Liver (tissue), 9 donors: ENCODE results near the gene DMC1. TPM values are rescaled to one million over a fixed set of nuclear protein-coding genes. Genes with fewer than 3 reads are reported as not detected.

Experiments
- DNase-seq: peaks from one replicate; pipeline ENCODE4 v3.0.0-alpha.2; 2017; ENCODE audit warnings: low spot score
- H3K27ac ChIP-seq, 2 donors: one replicate each; pipeline ENCODE4 v1.7.0; 2013; ENCODE audit warnings: inconsistent platforms in 2 of 2, low read length in 2 of 2, control low read depth in 1 of 2, low read depth in 1 of 2, mild to moderate bottlenecking in 1 of 2
- H3K27me3 ChIP-seq, 4 donors: one replicate each; pipeline versions ENCODE4 v1.6.1 to v1.7.0; 2013; ENCODE audit warnings: low read length in 3 of 4, inconsistent platforms in 1 of 4, mild to moderate bottlenecking in 1 of 4, moderate library complexity in 1 of 4; ENCODE audit not compliant: control insufficient read depth in 4 of 4, insufficient read depth in 4 of 4
- H3K36me3 ChIP-seq, 4 donors: one replicate each; pipeline versions ENCODE4 v1.6.1 to v1.7.0; 2013; ENCODE audit warnings: low read length in 3 of 4, mild to moderate bottlenecking in 3 of 4, low read depth in 1 of 4, moderate library complexity in 1 of 4; ENCODE audit not compliant: control insufficient read depth in 4 of 4, insufficient read depth in 3 of 4
- H3K4me1 ChIP-seq, 4 donors: one replicate each; pipeline versions ENCODE4 v1.6.1 to v1.7.0; 2013; ENCODE audit warnings: low read length in 3 of 4, mild to moderate bottlenecking in 3 of 4, moderate library complexity in 1 of 4; ENCODE audit not compliant: control insufficient read depth in 4 of 4, insufficient read depth in 4 of 4
- H3K4me3 ChIP-seq, 3 donors: one replicate each; pipeline versions ENCODE4 v1.6.1 to v1.7.0; 2013; ENCODE audit warnings: low read length in 3 of 3, control low read depth in 1 of 3, low read depth in 1 of 3, mild to moderate bottlenecking in 1 of 3
- H3K9ac ChIP-seq, 2 donors: one replicate each; pipeline ENCODE4 v1.7.0; 2013; ENCODE audit warnings: low read length in 2 of 2, mild to moderate bottlenecking in 2 of 2, moderate library complexity in 2 of 2, control low read depth in 1 of 2, low read depth in 1 of 2
- H3K9me3 ChIP-seq, 4 donors: one replicate each; pipeline versions ENCODE4 v1.6.1 to v1.7.0; 2013; ENCODE audit warnings: low read length in 3 of 4; ENCODE audit not compliant: control insufficient read depth in 4 of 4
- EGR1 ChIP-seq, 2 donors: IDR thresholded peaks; 2 replicates each; pipeline ENCODE4 v1.6.1; 2016 to 2018; ENCODE audit warnings: antibody characterized with exemption in 2 of 2, low read depth in 2 of 2
- FOXA1 ChIP-seq: IDR thresholded peaks from 2 replicates; pipeline ENCODE4 v1.6.1; 2016; ENCODE audit warnings: antibody characterized with exemption
- FOXA2 ChIP-seq: IDR thresholded peaks from 2 replicates; pipeline ENCODE4 v1.6.1; 2016; ENCODE audit warnings: antibody characterized with exemption
- GABPA ChIP-seq, 2 donors: IDR thresholded peaks in 1 of 2; conservative IDR thresholded peaks in 1 of 2; 2 replicates each; pipeline ENCODE4 v1.6.1; 2016; ENCODE audit warnings: antibody characterized with exemption in 2 of 2, mild to moderate bottlenecking in 1 of 2, moderate library complexity in 1 of 2
- HNF4A ChIP-seq, 2 donors: conservative IDR thresholded peaks; 2 replicates each; pipeline ENCODE4 v1.6.1; 2016; ENCODE audit warnings: antibody characterized with exemption in 2 of 2, mild to moderate bottlenecking in 2 of 2
- HNF4G ChIP-seq: IDR thresholded peaks from 2 replicates; pipeline ENCODE4 v1.6.1; 2016; ENCODE audit warnings: antibody characterized with exemption
- JUND ChIP-seq, 2 donors: IDR thresholded peaks; 2 replicates each; pipeline ENCODE4 v1.6.1; 2016; ENCODE audit warnings: antibody characterized with exemption in 2 of 2
- NR2F2 ChIP-seq: IDR thresholded peaks from 2 replicates; pipeline ENCODE4 v1.6.1; 2016; ENCODE audit warnings: antibody characterized with exemption
- RAD21 ChIP-seq, 2 donors: IDR thresholded peaks; 2 replicates each; pipeline ENCODE4 v1.6.1; 2016; ENCODE audit warnings: antibody characterized with exemption in 2 of 2, mild to moderate bottlenecking in 2 of 2
- REST ChIP-seq: IDR thresholded peaks from 2 replicates; pipeline ENCODE4 v1.6.1; 2016; ENCODE audit warnings: antibody characterized with exemption, mild to moderate bottlenecking
- RXRA ChIP-seq, 2 donors: IDR thresholded peaks; 2 replicates each; pipeline ENCODE4 v1.6.1; 2017 to 2018; ENCODE audit warnings: antibody characterized with exemption in 2 of 2, mild to moderate bottlenecking in 1 of 2
- SP1 ChIP-seq: IDR thresholded peaks from 2 replicates; pipeline ENCODE4 v1.6.1; 2018; ENCODE audit warnings: antibody characterized with exemption, mild to moderate bottlenecking
- TAF1 ChIP-seq: conservative IDR thresholded peaks from 2 replicates; pipeline ENCODE4 v1.6.1; 2016; ENCODE audit warnings: antibody characterized with exemption, mild to moderate bottlenecking
- YY1 ChIP-seq: IDR thresholded peaks from 2 replicates; pipeline ENCODE4 v1.6.1; 2016; ENCODE audit warnings: antibody characterized with exemption, mild to moderate bottlenecking
- ZBTB33 ChIP-seq: IDR thresholded peaks from 2 replicates; pipeline ENCODE4 v1.6.1; 2016; ENCODE audit warnings: antibody characterized with exemption
- WGBS: extraction: QIAGEN DNeasy Blood & Tissue Kit; methylation state at CpG from one replicate; pipeline ENCODE4 v1.1.7; 2013; 5-methylcytosine and 5-hydroxymethylcytosine counted together
- polyA plus RNA-seq, 2 donors: library from polyadenylated mRNA; stranded (reverse) in 1 of 2; unstranded in 1 of 2; fragments of 200-250 nt in 1 of 2; fragments of >200 nt in 1 of 2; fragmentation: Nextera tagmentation in 1 of 2; extraction: Ambion mirVana in 1 of 2; gene quantifications; one replicate each; pipeline versions ENCODE4 v1.2.1 to v1.2.3, GENCODE V29; 2013 to 2015
- total RNA-seq, 2 donors: library from RNA; depleted of rRNA; stranded (reverse); fragments of >200 nt; gene quantifications; one replicate each; pipeline ENCODE4 v1.2.3, GENCODE V29; 2014
- TF ChIP-seq, protein P1 (sequence below): IDR thresholded peaks from 2 replicates; pipeline ENCODE4 v1.6.1; 2016; ENCODE audit warnings: antibody characterized with exemption
- TF ChIP-seq, protein P2 (sequence below): fragments of 150-350 bp; IDR thresholded peaks from 2 replicates; pipeline ENCODE4 v1.5.1; 2017; ENCODE audit warnings: improper control_type of control experiment, low read depth, low read length; ENCODE audit not compliant: missing input control
- donor health status: healthy.
- donor health status: healthy.
- donor health status: healthy.
- donor health status: healthy.
- donor health status: healthy.

The DMC1 gene
- total and polyA plus RNA-seq, 4 donors: 0.25 to 6.8 (median 1.1) TPM; not detected in 1

DNA sequence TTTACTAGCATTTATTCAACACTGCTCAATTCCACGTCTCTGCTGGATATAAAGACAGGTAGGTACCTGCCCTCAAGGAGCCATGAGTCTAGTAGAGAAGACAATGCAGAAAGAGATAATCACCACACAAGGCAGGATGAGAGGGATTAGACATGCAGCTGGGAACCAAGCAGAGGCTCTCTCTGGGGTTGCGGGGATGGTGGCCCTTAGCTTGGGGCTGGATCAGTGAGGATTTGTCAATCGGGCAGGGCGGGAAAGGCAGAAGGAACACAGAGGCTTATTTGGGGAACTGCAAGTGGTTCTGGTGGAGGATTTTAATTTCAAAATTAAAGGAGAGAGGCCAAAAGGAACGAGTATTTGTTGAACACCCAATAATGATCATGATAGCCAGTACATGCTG is 8.5 kb upstream of the DMC1 start:
- Histone ChIP-seq H3K4me1 (no peaks in the 10 kb centered on the region), H3K9ac (no peak overlapping the region), H3K27ac (no peak overlapping the region), H3K4me3 (no peak overlapping the region), H3K27me3 (no peaks in the 10 kb centered on the region), H3K9me3 (no peaks in the 10 kb centered on the region), H3K36me3 (no peaks in the 10 kb centered on the region)
- no peak for TF ChIP-seq ZBTB33
- no peak for TF ChIP-seq EGR1 (IDR thresholded peaks at IDR 0.05; ENCODE audit: low read depth in 2 of 2)
- TF ChIP-seq RXRA (IDR thresholded peaks at IDR 0.05): no peak
- no peak for TF ChIP-seq REST
- no peak for TF ChIP-seq TAF1
- TF ChIP-seq, protein P1, sequence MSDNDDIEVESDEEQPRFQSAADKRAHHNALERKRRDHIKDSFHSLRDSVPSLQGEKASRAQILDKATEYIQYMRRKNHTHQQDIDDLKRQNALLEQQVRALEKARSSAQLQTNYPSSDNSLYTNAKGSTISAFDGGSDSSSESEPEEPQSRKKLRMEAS: no peak
- TF ChIP-seq JUND (IDR thresholded peaks at IDR 0.05): no peak
- no peak for TF ChIP-seq FOXA2
- no peak for TF ChIP-seq NR2F2
- TF ChIP-seq HNF4G: no peak
- TF ChIP-seq RAD21 (IDR thresholded peaks at IDR 0.05): no peak
- no peak for TF ChIP-seq YY1
- TF ChIP-seq FOXA1: no peak
- TF ChIP-seq, protein P2, sequence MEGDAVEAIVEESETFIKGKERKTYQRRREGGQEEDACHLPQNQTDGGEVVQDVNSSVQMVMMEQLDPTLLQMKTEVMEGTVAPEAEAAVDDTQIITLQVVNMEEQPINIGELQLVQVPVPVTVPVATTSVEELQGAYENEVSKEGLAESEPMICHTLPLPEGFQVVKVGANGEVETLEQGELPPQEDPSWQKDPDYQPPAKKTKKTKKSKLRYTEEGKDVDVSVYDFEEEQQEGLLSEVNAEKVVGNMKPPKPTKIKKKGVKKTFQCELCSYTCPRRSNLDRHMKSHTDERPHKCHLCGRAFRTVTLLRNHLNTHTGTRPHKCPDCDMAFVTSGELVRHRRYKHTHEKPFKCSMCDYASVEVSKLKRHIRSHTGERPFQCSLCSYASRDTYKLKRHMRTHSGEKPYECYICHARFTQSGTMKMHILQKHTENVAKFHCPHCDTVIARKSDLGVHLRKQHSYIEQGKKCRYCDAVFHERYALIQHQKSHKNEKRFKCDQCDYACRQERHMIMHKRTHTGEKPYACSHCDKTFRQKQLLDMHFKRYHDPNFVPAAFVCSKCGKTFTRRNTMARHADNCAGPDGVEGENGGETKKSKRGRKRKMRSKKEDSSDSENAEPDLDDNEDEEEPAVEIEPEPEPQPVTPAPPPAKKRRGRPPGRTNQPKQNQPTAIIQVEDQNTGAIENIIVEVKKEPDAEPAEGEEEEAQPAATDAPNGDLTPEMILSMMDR: no peak
- no peak for DNase-seq
- WGBS: 88% methylated on average over 5 of the region's 5 CpGs

- DNase-seq: no peak
- 4% methylated on average over 3 of the region's 3 CpGs for WGBS
- peaks cover 4 to 11% (median 8%) of the 10 kb centered on the region in 4 donors for H3K4me1 ChIP-seq
- H3K27ac ChIP-seq: no peak overlapping the region
- no peaks in the 10 kb centered on the region for H3K36me3 ChIP-seq
- no peak overlapping the region for H3K4me3 ChIP-seq
- no peak overlapping the region for H3K9ac ChIP-seq
- H3K9me3 ChIP-seq: no peaks in the 10 kb centered on the region
- no peaks in the 10 kb centered on the region for H3K27me3 ChIP-seq
- TF ChIP-seq ZBTB33 (no peak), SP1 (no peak), REST (no peak), HNF4A (conservative IDR thresholded peaks at IDR 0.05) (no peak), GABPA (IDR thresholded peaks at IDR 0.05 in 1 of 2, conservative IDR thresholded peaks at IDR 0.05 in 1 of 2) (no peak), RAD21 (IDR thresholded peaks at IDR 0.05) (peak; percentile 74 to 79), JUND (IDR thresholded peaks at IDR 0.05) (no peak), TAF1 (no peak)
- TF ChIP-seq, protein P2: peak; percentile 49
Measured at GRCh38 chr22:38572065-38572464, 2.1 kb upstream of the DMC1 start.
